Sigmoid colon (tissue), 7 donors: Measurements from ENCODE around the gene KIAA0513. TPM values are rescaled to one million over a fixed set of nuclear protein-coding genes. Genes with fewer than 3 reads are reported as not detected.

Experiments used
- DNase-seq: peaks from one replicate; pipeline ENCODE4 v3.0.0-alpha.2; 2019
- H3K27ac ChIP-seq, 4 donors: fragments of 200-600 bp; sonication (generic); one replicate each; pipeline ENCODE4 v1.5.1; 2016 to 2019; ENCODE audit warnings: mild to moderate bottlenecking in 1 of 4
- H3K27me3 ChIP-seq, 3 donors: fragments of 200-600 bp; sonication (generic); one replicate each; pipeline ENCODE4 v1.5.1; 2019; ENCODE audit warnings: mild to moderate bottlenecking in 1 of 3
- H3K36me3 ChIP-seq, 4 donors: fragments of 200-600 bp; sonication (generic); one replicate each; pipeline ENCODE4 v1.5.1; 2016 to 2019
- H3K4me1 ChIP-seq, 4 donors: fragments of 200-600 bp; sonication (generic); one replicate each; pipeline ENCODE4 v1.5.1; 2017 to 2019
- H3K4me3 ChIP-seq, 4 donors: fragments of 200-600 bp; sonication (generic); one replicate each; pipeline ENCODE4 v1.5.1; 2017 to 2019; ENCODE audit warnings: mild to moderate bottlenecking in 2 of 4, moderate library complexity in 1 of 4
- H3K9me3 ChIP-seq, 4 donors: fragments of 200-600 bp in 3 of 4; sonication (generic) in 3 of 4; one replicate each; pipeline versions ENCODE4 v1.5.1 to v1.6.1; 2013 to 2019
- EP300 ChIP-seq, 4 donors: sonication (generic); formaldehyde crosslinking; IDR thresholded peaks; one replicate each; pipeline ENCODE4 v1.6.1; 2017; ENCODE audit warnings: antibody characterized with exemption in 4 of 4
- POLR2A ChIP-seq, 2 donors: fragments of 450-650 bp; IDR thresholded peaks; one replicate each; pipeline ENCODE4 v1.6.1; 2016; ENCODE audit warnings: antibody characterized with exemption in 2 of 2, mild to moderate bottlenecking in 2 of 2, moderate library complexity in 2 of 2
- POLR2AphosphoS5 ChIP-seq, 4 donors: sonication (generic); formaldehyde crosslinking; IDR thresholded peaks; one replicate each; pipeline ENCODE4 v1.6.1; 2017; ENCODE audit warnings: antibody characterized with exemption in 4 of 4
- WGBS, 2 donors: extraction: QIAGEN DNeasy Blood & Tissue Kit; methylation state at CpG; one replicate each; pipeline ENCODE4 v1.1.7; 2013; 5-methylcytosine and 5-hydroxymethylcytosine counted together
- intact Hi-C: fragments of 100-400 bp; cut with DNase I; formaldehyde crosslinking; loops from one replicate; pipeline ENCODE4 v1.15.1; 2023
- polyA plus RNA-seq, 3 donors: library from polyadenylated mRNA; stranded (reverse); fragments of 200-250 nt; gene quantifications; one replicate each; pipeline ENCODE4 v1.2.3, GENCODE V29; 2013
- total RNA-seq, 4 donors: library from RNA; depleted of rRNA; stranded (reverse); fragments of >200 nt; gene quantifications; one replicate each; pipeline ENCODE4 v1.1.0, GENCODE V29; 2016
- TF ChIP-seq, protein P1 (sequence below), 4 experiments: fragments of 450-650 bp in 3 of 4; fragments of 200-600 bp in 1 of 4; IDR thresholded peaks; one replicate each; pipeline ENCODE4 v1.5.1; 2016 to 2019; ENCODE audit warnings: antibody characterized with exemption in 4 of 4, mild to moderate bottlenecking in 3 of 4, moderate library complexity in 2 of 4
- donor health status: healthy with polysubstance abuse.
- donor health status: Bipolar disorder and iron deficiency.
- donor health status: healthy.

The KIAA0513 gene
- total and polyA plus RNA-seq, 7 donors = 8.4 to 40.2 (median 18.6) TPM

DNA sequence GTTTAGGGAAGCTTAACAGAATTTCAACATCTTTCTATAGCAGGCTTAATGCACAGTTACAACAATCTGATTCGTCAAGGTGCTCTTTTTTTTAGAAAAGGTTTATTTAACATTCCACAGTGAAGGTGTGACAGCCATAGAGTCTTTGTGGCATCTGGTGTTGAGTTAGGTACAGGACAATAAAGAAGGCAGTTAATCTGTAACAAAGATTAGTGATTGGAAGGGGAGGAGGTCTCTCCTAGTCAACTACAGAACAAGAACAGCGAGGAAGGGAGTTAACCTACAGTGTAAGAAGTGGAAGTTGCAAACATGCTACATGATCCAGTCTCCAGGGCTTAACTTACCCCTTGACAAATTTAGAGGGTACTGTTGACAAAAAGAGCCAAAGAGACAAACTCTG, 13.3 kb upstream of the KIAA0513 start:
- 18 to 60% methylated on average over 2 of the region's 2 CpGs for WGBS, 2 donors
- H3K36me3 ChIP-seq = no peaks in the 10 kb centered on the region
- TF ChIP-seq EP300 (IDR thresholded peaks at IDR 0.05) (no peak), POLR2AphosphoS5 (IDR thresholded peaks at IDR 0.05) (no peak), POLR2A (IDR thresholded peaks at IDR 0.05) (no peak)
- TF ChIP-seq, protein P1, sequence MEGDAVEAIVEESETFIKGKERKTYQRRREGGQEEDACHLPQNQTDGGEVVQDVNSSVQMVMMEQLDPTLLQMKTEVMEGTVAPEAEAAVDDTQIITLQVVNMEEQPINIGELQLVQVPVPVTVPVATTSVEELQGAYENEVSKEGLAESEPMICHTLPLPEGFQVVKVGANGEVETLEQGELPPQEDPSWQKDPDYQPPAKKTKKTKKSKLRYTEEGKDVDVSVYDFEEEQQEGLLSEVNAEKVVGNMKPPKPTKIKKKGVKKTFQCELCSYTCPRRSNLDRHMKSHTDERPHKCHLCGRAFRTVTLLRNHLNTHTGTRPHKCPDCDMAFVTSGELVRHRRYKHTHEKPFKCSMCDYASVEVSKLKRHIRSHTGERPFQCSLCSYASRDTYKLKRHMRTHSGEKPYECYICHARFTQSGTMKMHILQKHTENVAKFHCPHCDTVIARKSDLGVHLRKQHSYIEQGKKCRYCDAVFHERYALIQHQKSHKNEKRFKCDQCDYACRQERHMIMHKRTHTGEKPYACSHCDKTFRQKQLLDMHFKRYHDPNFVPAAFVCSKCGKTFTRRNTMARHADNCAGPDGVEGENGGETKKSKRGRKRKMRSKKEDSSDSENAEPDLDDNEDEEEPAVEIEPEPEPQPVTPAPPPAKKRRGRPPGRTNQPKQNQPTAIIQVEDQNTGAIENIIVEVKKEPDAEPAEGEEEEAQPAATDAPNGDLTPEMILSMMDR (IDR thresholded peaks at IDR 0.05) = no peak

DNA sequence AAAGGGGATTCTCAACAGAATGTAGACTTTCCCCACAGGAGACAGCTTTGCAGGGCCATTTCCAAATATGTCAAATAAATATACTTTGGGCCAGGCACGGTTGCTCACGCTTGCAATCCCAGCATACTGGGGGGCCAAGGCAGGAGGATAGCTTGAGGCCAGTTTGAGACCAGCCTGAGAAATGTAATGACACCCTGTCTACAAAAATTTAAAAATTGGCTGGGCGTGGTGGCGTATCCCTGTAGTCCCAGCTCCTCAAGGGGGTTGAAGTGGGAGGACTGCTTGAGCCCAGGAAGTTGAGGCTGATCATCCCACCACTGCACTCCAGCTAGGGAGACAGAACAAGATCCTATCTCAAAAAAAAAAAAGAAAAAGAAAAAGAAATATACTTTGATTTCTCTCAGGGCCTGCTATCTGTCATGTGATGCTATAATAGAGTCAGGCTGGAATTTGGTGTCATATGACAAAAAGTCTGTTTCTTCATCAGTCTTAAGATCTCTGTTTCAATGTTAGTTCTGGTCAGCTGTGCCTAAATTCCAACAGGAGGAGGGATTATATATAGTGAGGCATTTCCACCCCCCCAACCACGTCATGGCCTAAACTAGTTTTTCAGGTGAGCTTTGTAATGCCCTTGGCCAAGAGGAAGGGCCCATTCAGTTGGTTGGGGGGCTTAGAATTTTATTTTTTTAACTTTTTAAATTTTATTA, 12.0 kb upstream of the KIAA0513 start:
- H3K27me3 ChIP-seq = no peaks in the 10 kb centered on the region
- H3K4me1 ChIP-seq = peaks cover 0 to 18% (median 16%) of the 10 kb centered on the region in 4 donors
- H3K27ac ChIP-seq = no peak overlapping the region
- TF ChIP-seq EP300 (IDR thresholded peaks at IDR 0.05) = no peak
- TF ChIP-seq, protein P1 (IDR thresholded peaks at IDR 0.05) = no peak
- H3K4me3 ChIP-seq = no peak overlapping the region
- WGBS, 2 donors = 94% methylated on average over 5 of the region's 5 CpGs
- no peaks in the 10 kb centered on the region for H3K9me3 ChIP-seq
- DNase-seq = no peak
- H3K36me3 ChIP-seq = no peaks in the 10 kb centered on the region
- intact Hi-C loops = no loop called here

More for the DNA sequence above, 13.3 kb upstream of the KIAA0513 start:
- Histone ChIP-seq H3K4me3 (no peak overlapping the region), H3K9me3 (no peaks in the 10 kb centered on the region), H3K27me3 (no peaks in the 10 kb centered on the region), H3K4me1 (peaks cover 0 to 22% (median 20%) of the 10 kb centered on the region in 4 donors), H3K27ac (no peak overlapping the region)
- DNase-seq = no peak
- intact Hi-C loops = no loop called here

DNA sequence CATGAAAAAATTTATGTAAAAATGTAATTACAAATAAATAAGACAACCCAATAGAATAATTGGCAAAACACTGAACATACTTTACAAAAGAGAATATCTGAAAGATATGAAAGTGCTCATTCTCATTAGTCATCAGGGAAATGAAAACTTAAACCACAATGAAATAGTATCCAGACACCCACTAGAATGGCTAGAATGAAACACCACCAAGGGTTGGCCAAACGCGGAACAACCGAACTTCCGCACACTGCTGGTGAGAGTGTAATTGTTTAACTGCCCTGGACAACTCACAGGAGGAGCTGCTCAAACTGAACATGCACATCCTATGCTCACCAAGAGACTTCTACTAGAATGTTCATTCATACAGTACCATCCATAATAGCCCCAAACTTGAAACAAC, 10.4 kb upstream of the KIAA0513 start:
- 65 to 87% methylated on average over 4 of the region's 4 CpGs for whole genome bisulfite sequencing, 2 donors
- no peak for DNase-seq
- intact Hi-C loops = no loop called here
- Histone ChIP-seq H3K27ac (no peak overlapping the region), H3K27me3 (no peaks in the 10 kb centered on the region), H3K4me3 (no peak overlapping the region), H3K4me1 (peaks cover 0 to 13% (median 12%) of the 10 kb centered on the region in 4 donors), H3K36me3 (no peaks in the 10 kb centered on the region), H3K9me3 (no peaks in the 10 kb centered on the region)
- no peak for TF ChIP-seq POLR2A (IDR thresholded peaks at IDR 0.05)
- TF ChIP-seq, protein P1 (IDR thresholded peaks at IDR 0.05) = no peak
- TF ChIP-seq EP300 (IDR thresholded peaks at IDR 0.05) = no peak
- TF ChIP-seq POLR2AphosphoS5 (IDR thresholded peaks at IDR 0.05) = no peak

DNA sequence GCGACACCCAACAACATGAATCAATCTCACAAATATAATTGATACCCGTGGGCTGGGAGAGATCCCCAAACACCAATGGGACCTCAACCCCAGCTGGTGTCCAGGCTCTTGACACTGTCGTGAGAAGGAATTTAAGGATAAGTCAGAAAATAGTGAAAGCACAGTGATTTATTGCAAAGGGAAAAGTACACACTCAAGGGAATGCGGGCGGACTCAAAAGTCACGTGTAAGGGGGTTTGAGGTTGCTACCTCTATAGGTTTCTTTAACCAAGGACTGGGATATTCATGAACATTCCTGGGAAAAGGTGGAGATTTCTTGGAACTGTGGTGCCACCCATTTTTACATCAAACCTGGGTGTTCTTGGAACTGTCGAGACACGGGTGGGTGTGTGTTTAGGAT, 10.0 kb upstream of the KIAA0513 start:
- no peak overlapping the region for H3K27ac ChIP-seq
- no peaks in the 10 kb centered on the region for H3K9me3 ChIP-seq
- TF ChIP-seq POLR2AphosphoS5 (IDR thresholded peaks at IDR 0.05) (no peak), EP300 (IDR thresholded peaks at IDR 0.05) (no peak), POLR2A (IDR thresholded peaks at IDR 0.05) (no peak)
- TF ChIP-seq, protein P1 (IDR thresholded peaks at IDR 0.05) = no peak
- no peak overlapping the region for H3K4me3 ChIP-seq
- intact Hi-C loops = no loop called here
- peaks cover 0 to 11% (median 9%) of the 10 kb centered on the region in 4 donors for H3K4me1 ChIP-seq
- no peaks in the 10 kb centered on the region for H3K27me3 ChIP-seq
- WGBS, 2 donors = 86 to 91% methylated on average over 8 of the region's 8 CpGs
- DNase-seq = no peak
- H3K36me3 ChIP-seq = no peaks in the 10 kb centered on the region
